D721Med (cell line): ENCODE measurements around the gene CCDC8.
A peak's percentile ranks its signal among the peaks of the same experiment; 100 is the strongest.

ENCODE experiments used
- DNase-seq: peaks from one replicate; pipeline ENCODE4 v3.0.0; 2011; ENCODE audit warnings: low spot score; ENCODE audit not compliant: insufficient read length
- FAIRE-seq: peaks from 2 replicates; lab custom pipeline; 2011; peaks lifted over from hg19 to GRCh38; lab: Jason Lieb, UNC
- CTCF ChIP-seq: IDR thresholded peaks from 2 replicates; pipeline ENCODE4 v1.5.1; 2012; ENCODE audit warnings: mild to moderate bottlenecking, control low read depth; ENCODE audit not compliant: insufficient read depth; ENCODE audit errors: missing control alignments

CCDC8 gene

GRCh38 chr19:46372901-46373490 lies 40.4 kb downstream of the CCDC8 start:
- DNase-seq (no peak), FAIRE-seq (no peak)
- TF ChIP-seq CTCF, result peak; percentile 30

GRCh38 chr19:46371371-46371901 lies 41.9 kb downstream of the CCDC8 start:
- DNase-seq (no peak), FAIRE-seq (no peak)
- peak; percentile 3 for TF ChIP-seq CTCF

- no peak for TF ChIP-seq CTCF
- DNase-seq (no peak), FAIRE-seq (no peak)
These were observed 43.5 kb downstream of the CCDC8 start for GRCh38 chr19:46369817-46370216.

- no peak for TF ChIP-seq CTCF
- DNase-seq (peak; percentile 58), FAIRE-seq (no peak)
These were observed 45.2 kb downstream of the CCDC8 start for GRCh38 chr19:46368116-46368515.

GRCh38 chr19:46367426-46367825 lies 45.9 kb downstream of the CCDC8 start:
- DNase-seq (no peak), FAIRE-seq (no peak)
- no peak for TF ChIP-seq CTCF

- no peak for TF ChIP-seq CTCF
- FAIRE-seq (peak; percentile 35), DNase-seq (no peak)
These were observed 46.6 kb downstream of the CCDC8 start for GRCh38 chr19:46366620-46367292.

GRCh38 chr19:46365561-46365960 lies 47.8 kb downstream of the CCDC8 start:
- no peak for TF ChIP-seq CTCF
- no peak for FAIRE-seq

More at GRCh38 chr19:46365561-46365960, 47.8 kb downstream of the CCDC8 start:
- no peak for DNase-seq
